ENCODE data around the gene THRB.

THRB gene

GRCh38 chr3:24525557-24525956 is 30.9 kb upstream of the THRB start:
- Histone ChIP-seq H3F3A (ENCODE audit: insufficient read depth, low read length) (no peaks in the 10 kb centered on the region), H3K9me3 (ENCODE audit: low read length) (no peaks in the 10 kb centered on the region), H3K4me3 (ENCODE audit: low read depth, low read length, poor library complexity, severe bottlenecking) (no peak overlapping the region), H3K4me2 (ENCODE audit: low read length) (no peak overlapping the region), H3K9ac (ENCODE audit: low read length) (no peak overlapping the region), H3K4me1 (ENCODE audit: insufficient read depth, low read length, severe bottlenecking) (no peaks in the 10 kb centered on the region), H3K36me3 (ENCODE audit: insufficient read depth, low read length) (no peaks in the 10 kb centered on the region), H3K79me2 (ENCODE audit: insufficient read depth, low read length) (no peaks in the 10 kb centered on the region), H3K27ac (ENCODE audit: low read depth, low read length, poor library complexity, severe bottlenecking) (no peak overlapping the region), H2AFZ (ENCODE audit: low read length) (no peak overlapping the region), H3K27me3 (ENCODE audit: insufficient read depth, low read length) (0 out of 2 replicates have a peak, but pooled peaks cover 3% of the 10 kb centered on the region), H4K20me1 (ENCODE audit: insufficient read depth, low read length) (no peaks in the 10 kb centered on the region), H3K9me2 (ENCODE audit: low read depth, low read length) (no peaks in the 10 kb centered on the region)
- no peak for TF ChIP-seq EZH2 (IDR thresholded peaks at IDR 0.05; ENCODE audit: borderline replicate concordance, low read length)
- no peak for TF ChIP-seq CTCF (IDR thresholded peaks at IDR 0.05; ENCODE audit: low read length)

- H3K27ac ChIP-seq (ENCODE audit: low read depth, low read length, poor library complexity, severe bottlenecking), result no peak overlapping the region
These were observed 30.4 kb upstream of the THRB start for GRCh38 chr3:24525022-24525421.

GRCh38 chr3:24523988-24524727 is 29.5 kb upstream of the THRB start:
- Histone ChIP-seq H3K27ac (ENCODE audit: low read depth, low read length, poor library complexity, severe bottlenecking) (no peak overlapping the region), H4K20me1 (ENCODE audit: insufficient read depth, low read length) (no peaks in the 10 kb centered on the region), H3K4me1 (ENCODE audit: insufficient read depth, low read length, severe bottlenecking) (no peaks in the 10 kb centered on the region), H3K9ac (ENCODE audit: low read length) (no peak overlapping the region), H3K79me2 (ENCODE audit: insufficient read depth, low read length) (no peaks in the 10 kb centered on the region), H3F3A (ENCODE audit: insufficient read depth, low read length) (no peaks in the 10 kb centered on the region), H2AFZ (ENCODE audit: low read length) (no peak overlapping the region), H3K27me3 (ENCODE audit: insufficient read depth, low read length) (0 out of 2 replicates have a peak, but pooled peaks cover 3% of the 10 kb centered on the region), H3K4me2 (ENCODE audit: low read length) (no peak overlapping the region), H3K9me3 (ENCODE audit: low read length) (no peaks in the 10 kb centered on the region), H3K9me2 (ENCODE audit: low read depth, low read length) (no peaks in the 10 kb centered on the region), H3K36me3 (ENCODE audit: insufficient read depth, low read length) (no peaks in the 10 kb centered on the region), H3K4me3 (ENCODE audit: low read depth, low read length, poor library complexity, severe bottlenecking) (no peak overlapping the region)
- no peak for TF ChIP-seq EZH2 (IDR thresholded peaks at IDR 0.05; ENCODE audit: borderline replicate concordance, low read length)
- no peak for TF ChIP-seq CTCF (IDR thresholded peaks at IDR 0.05; ENCODE audit: low read length)

More at GRCh38 chr3:24525022-24525421, 30.4 kb upstream of the THRB start:
- Histone ChIP-seq H3K4me2 (ENCODE audit: low read length) (no peak overlapping the region), H3K9ac (ENCODE audit: low read length) (no peak overlapping the region), H2AFZ (ENCODE audit: low read length) (no peak overlapping the region), H3F3A (ENCODE audit: insufficient read depth, low read length) (no peaks in the 10 kb centered on the region), H3K4me3 (ENCODE audit: low read depth, low read length, poor library complexity, severe bottlenecking) (no peak overlapping the region), H3K79me2 (ENCODE audit: insufficient read depth, low read length) (no peaks in the 10 kb centered on the region), H3K4me1 (ENCODE audit: insufficient read depth, low read length, severe bottlenecking) (no peaks in the 10 kb centered on the region), H3K27me3 (ENCODE audit: insufficient read depth, low read length) (0 out of 2 replicates have a peak, but pooled peaks cover 3% of the 10 kb centered on the region), H4K20me1 (ENCODE audit: insufficient read depth, low read length) (no peaks in the 10 kb centered on the region), H3K9me2 (ENCODE audit: low read depth, low read length) (no peaks in the 10 kb centered on the region), H3K9me3 (ENCODE audit: low read length) (no peaks in the 10 kb centered on the region), H3K36me3 (ENCODE audit: insufficient read depth, low read length) (no peaks in the 10 kb centered on the region)
- TF ChIP-seq CTCF (IDR thresholded peaks at IDR 0.05; ENCODE audit: low read length) (no peak), EZH2 (IDR thresholded peaks at IDR 0.05; ENCODE audit: borderline replicate concordance, low read length) (no peak)
